WTC11 (cell line): ENCODE measurements around the gene KRT28.

ENCODE experiments used
- CTCF ChIP-seq: fragments of 200-600 bp; IDR thresholded peaks from 2 replicates; pipeline ENCODE4 v1.8.0; 2022; ENCODE audit warnings: antibody characterized with exemption
- ETV6 ChIP-seq: sonication (generic); formaldehyde crosslinking; IDR thresholded peaks from 2 replicates; pipeline ENCODE4 v1.8.1; 2022; ENCODE audit warnings: mild to moderate bottlenecking, missing genetic modification reagents
- FOXK1 ChIP-seq: sonication (generic); formaldehyde crosslinking; IDR thresholded peaks from 2 replicates; pipeline ENCODE4 v1.8.0; 2022; ENCODE audit warnings: mild to moderate bottlenecking, moderate library complexity, missing genetic modification reagents
- KAT7 ChIP-seq: sonication (generic); formaldehyde crosslinking; IDR thresholded peaks from 2 replicates; pipeline ENCODE4 v1.8.1; 2023; ENCODE audit warnings: missing genetic modification reagents, mild to moderate bottlenecking, borderline replicate concordance
- MAX ChIP-seq: sonication (generic); formaldehyde crosslinking; IDR thresholded peaks from 2 replicates; pipeline ENCODE4 v1.8.0; 2022; ENCODE audit warnings: mild to moderate bottlenecking, missing genetic modification reagents
- SP1 ChIP-seq: sonication (generic); formaldehyde crosslinking; conservative IDR thresholded peaks from 2 replicates; pipeline ENCODE4 v1.8.1; 2022; ENCODE audit warnings: missing genetic modification reagents
- ZSCAN18 ChIP-seq: fragments of 250-450 bp; sonication (Bioruptor Pico); IDR thresholded peaks from 2 replicates; pipeline ENCODE4 v2.1.2; 2022; ENCODE audit warnings: mild to moderate bottlenecking, moderate library complexity

GRCh38 chr17:40828454-40829044 lies 28.8 kb upstream of the KRT28 start:
- TF ChIP-seq MAX (CRISPR knock-in tag) (no peak), FOXK1 (CRISPR knock-in tag) (no peak), SP1 (CRISPR knock-in tag) (no peak), CTCF (no peak), ETV6 (no peak), KAT7 (CRISPR knock-in tag) (no peak), ZSCAN18 (CRISPR knock-in tag) (no peak)
